GM18870 (cell line): ENCODE measurements around the gene UPK2.
"Not testable (repeated sequence)": the region's sequence is repeated elsewhere in the genome, so short reads cannot be mapped to it uniquely, and the experiment has no call there.

Experiments used
- ATAC-seq: cut with Tn5 transposase; IDR thresholded peaks from one replicate; pipeline ENCODE4 v1.9.1; 2021; ENCODE audit warnings: moderate library complexity; ENCODE audit not compliant: unreplicated experiment

The UPK2 gene

GRCh38 chr11:118935376-118935775 lies 20.7 kb upstream of the UPK2 start:
- ATAC-seq, result no peak

- ATAC-seq, result no peak
Measured at GRCh38 chr11:118938491-118939403, 17.4 kb upstream of the UPK2 start.

GRCh38 chr11:118939404-118939915 lies 16.6 kb upstream of the UPK2 start:
- ATAC-seq, result no peak

- ATAC-seq, result no peak
Measured at GRCh38 chr11:118939953-118940598, 16.0 kb upstream of the UPK2 start.

GRCh38 chr11:118947091-118947490 lies 9.0 kb upstream of the UPK2 start:
- ATAC-seq, result no peak

- ATAC-seq, result no peak
Measured at GRCh38 chr11:118948000-118948399, 8.1 kb upstream of the UPK2 start.

GRCh38 chr11:118953265-118953664 lies 2.8 kb upstream of the UPK2 start:
- ATAC-seq, result no peak

GRCh38 chr11:118953976-118954375 lies 2.1 kb upstream of the UPK2 start:
- not testable (repeated sequence) for ATAC-seq

- ATAC-seq, result no peak
Measured at GRCh38 chr11:118956847-118957469, 860 bp downstream of the UPK2 start.

- ATAC-seq, result no peak
Measured at GRCh38 chr11:118957549-118957948, 1.5 kb downstream of the UPK2 start.

GRCh38 chr11:118957968-118958367 lies 1.9 kb downstream of the UPK2 start:
- ATAC-seq, result no peak

GRCh38 chr11:118958577-118958976 lies 2.5 kb downstream of the UPK2 start:
- ATAC-seq, result no peak

GRCh38 chr11:118961189-118961588 lies 5.1 kb downstream of the UPK2 start:
- no peak for ATAC-seq

GRCh38 chr11:118961591-118961990 lies 5.5 kb downstream of the UPK2 start:
- no peak for ATAC-seq

GRCh38 chr11:118969508-118969907 lies 13.4 kb downstream of the UPK2 start:
- ATAC-seq, result not testable (repeated sequence)

GRCh38 chr11:118971646-118972045 lies 15.5 kb downstream of the UPK2 start, which contains the start of gene FOXR1:
TSS of gene FOXR1 (plus strand) at chr11:118971761. CDS start at chr11:118971932, 171 bp downstream.
- no peak for ATAC-seq

- no peak for ATAC-seq
Measured at GRCh38 chr11:118973985-118974384, 17.9 kb downstream of the UPK2 start.

GRCh38 chr11:118975771-118976709 lies 19.9 kb downstream of the UPK2 start:
- ATAC-seq, result no peak

GRCh38 chr11:118979434-118979833 lies 23.3 kb downstream of the UPK2 start:
- no peak for ATAC-seq

GRCh38 chr11:118980191-118980881 lies 24.2 kb downstream of the UPK2 start:
- no peak for ATAC-seq
